K562 (cell line): ENCODE data around the gene PTK6. TPM values are rescaled to one million over a fixed set of nuclear protein-coding genes. Genes with fewer than 3 reads are reported as not detected.
A peak's percentile ranks its signal among the peaks of the same experiment; 100 is the strongest.

ENCODE experiments used
- LEF1 ChIP-seq: fragments of 450-650 bp; IDR thresholded peaks from 2 replicates; pipeline ENCODE4 v1.6.1; 2016; ENCODE audit warnings: mild to moderate bottlenecking
- TCF7 ChIP-seq: sonication (generic); IDR thresholded peaks from 2 replicates; pipeline ENCODE4 v1.6.1; 2016; ENCODE audit warnings: antibody characterized with exemption, borderline replicate concordance
- TCFL5 ChIP-seq: fragments of 250-450 bp; sonication (Bioruptor Pico); conservative IDR thresholded peaks from 2 replicates; pipeline ENCODE4 v1.6.1; 2021; ENCODE audit warnings: mild to moderate bottlenecking, moderate library complexity, matching md5 sums
- ZBTB17 ChIP-seq: fragments of 450-650 bp; formaldehyde crosslinking; IDR thresholded peaks from 2 replicates; pipeline ENCODE4 v1.4.0; 2020; ENCODE audit warnings: mild to moderate bottlenecking
- ZNF668 ChIP-seq: fragments of 250-450 bp; sonication (Bioruptor Pico); IDR thresholded peaks from 2 replicates; pipeline ENCODE4 v1.8.0; 2022; ENCODE audit warnings: mild to moderate bottlenecking, inconsistent platforms
- polyA plus RNA-seq, 8 experiments: library from polyadenylated mRNA; depleted of rRNA in 4 of 8; stranded (reverse) in 5 of 8; unstranded in 3 of 8; fragments of >200 nt; fragmentation: Nextera tagmentation in 2 of 8; fragmentation: Illumina TruSeq in 1 of 8; extraction: Ambion mirVana in 2 of 8; extraction: Trizol in 1 of 8; gene quantifications; 2 replicates each; pipeline versions ENCODE4 v1.2.1 to v1.2.3, GENCODE V29; 2011 to 2014; ENCODE audit warnings: inconsistent platforms in 1 of 8, missing spikeins in 1 of 8
- total RNA-seq, 7 experiments: library from RNA; depleted of rRNA in 6 of 7; stranded (reverse); fragments of >200 nt in 6 of 7; fragmentation: Illumina TruSeq in 2 of 7; extraction: Trizol in 2 of 7; gene quantifications; 2 replicates each; pipeline versions ENCODE4 v1.2.1 to v1.2.3, GENCODE V29; 2011 to 2021; ENCODE audit warnings: low replicate concordance in 1 of 7
- TF ChIP-seq, protein P1 (sequence below): fragments of 200-800 bp; sonication (Bioruptor generic); IDR thresholded peaks from 2 replicates; pipeline ENCODE4 v1.6.1; 2017; ENCODE audit warnings: missing genetic modification characterization, missing compliant biosample characterization
- TF ChIP-seq, protein P2 (sequence below): sonication (generic); formaldehyde crosslinking; IDR thresholded peaks from 2 replicates; pipeline ENCODE4 v1.8.1; 2023; ENCODE audit warnings: mild to moderate bottlenecking, missing genetic modification reagents, moderate library complexity
- TF ChIP-seq, protein P3 (sequence below): sonication (generic); formaldehyde crosslinking; IDR thresholded peaks from 2 replicates; pipeline ENCODE4 v1.8.0; 2022; ENCODE audit warnings: mild to moderate bottlenecking, low read depth, missing genetic modification reagents
- TF ChIP-seq, protein P4 (sequence below): sonication (generic); formaldehyde crosslinking; IDR thresholded peaks from 2 replicates; pipeline ENCODE4 v1.8.1; 2022; ENCODE audit warnings: missing genetic modification reagents
- TF ChIP-seq, protein P5 (sequence below), 2 experiments: fragments of 450-650 bp in 1 of 2; sonication (generic) in 1 of 2; formaldehyde crosslinking in 1 of 2; IDR thresholded peaks in 1 of 2; conservative IDR thresholded peaks in 1 of 2; 2 replicates each; pipeline versions ENCODE4 v1.6.1 to v1.8.1; 2016 to 2023; ENCODE audit warnings: mild to moderate bottlenecking in 2 of 2, moderate library complexity in 2 of 2, inconsistent platforms in 1 of 2, missing genetic modification reagents in 1 of 2
- TF ChIP-seq, protein P6 (sequence below), 2 experiments: fragments of 450-650 bp in 1 of 2; sonication (generic) in 1 of 2; formaldehyde crosslinking in 1 of 2; IDR thresholded peaks; 2 replicates each; pipeline versions ENCODE4 v1.7.1 to v1.9.0; 2016 to 2022; ENCODE audit warnings: inconsistent platforms in 1 of 2, mild to moderate bottlenecking in 1 of 2, missing genetic modification reagents in 1 of 2

PTK6 gene
- total and polyA plus RNA-seq, 9 of the 15 experiments (the other 6 are each of a cell fraction or from before 2014, with no cell fraction given): 0.07 TPM; not detected in 8

DNA sequence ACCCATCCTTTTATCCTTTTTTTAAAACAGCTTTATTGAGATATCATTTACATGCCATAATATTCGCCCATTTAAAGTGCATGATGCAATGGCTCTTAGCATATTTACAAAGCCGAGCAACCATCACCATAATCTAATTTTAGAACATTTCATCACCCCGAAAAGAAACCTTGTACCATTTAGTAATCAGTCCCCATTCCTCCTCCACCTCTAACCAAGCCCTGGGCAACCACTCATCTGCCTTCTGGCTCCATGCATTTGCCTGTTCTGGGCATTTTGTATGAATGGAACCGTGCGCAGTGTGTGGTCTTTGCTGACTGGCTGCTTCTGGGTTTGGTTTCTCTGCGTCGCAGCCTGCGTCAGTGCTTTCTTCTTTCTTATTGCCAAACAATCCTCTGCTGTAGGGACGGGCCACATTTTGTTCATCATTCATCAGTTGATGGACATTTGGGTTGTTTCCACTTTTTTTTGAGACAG, 28.1 kb downstream of the PTK6 start (continued):
- TF ChIP-seq, protein P1, sequence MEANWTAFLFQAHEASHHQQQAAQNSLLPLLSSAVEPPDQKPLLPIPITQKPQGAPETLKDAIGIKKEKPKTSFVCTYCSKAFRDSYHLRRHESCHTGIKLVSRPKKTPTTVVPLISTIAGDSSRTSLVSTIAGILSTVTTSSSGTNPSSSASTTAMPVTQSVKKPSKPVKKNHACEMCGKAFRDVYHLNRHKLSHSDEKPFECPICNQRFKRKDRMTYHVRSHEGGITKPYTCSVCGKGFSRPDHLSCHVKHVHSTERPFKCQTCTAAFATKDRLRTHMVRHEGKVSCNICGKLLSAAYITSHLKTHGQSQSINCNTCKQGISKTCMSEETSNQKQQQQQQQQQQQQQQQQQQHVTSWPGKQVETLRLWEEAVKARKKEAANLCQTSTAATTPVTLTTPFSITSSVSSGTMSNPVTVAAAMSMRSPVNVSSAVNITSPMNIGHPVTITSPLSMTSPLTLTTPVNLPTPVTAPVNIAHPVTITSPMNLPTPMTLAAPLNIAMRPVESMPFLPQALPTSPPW: no peak
- no peak for TF ChIP-seq ZBTB17 (CRISPR knock-in tag)
- TF ChIP-seq TCF7: no peak
- TF ChIP-seq, protein P2, sequence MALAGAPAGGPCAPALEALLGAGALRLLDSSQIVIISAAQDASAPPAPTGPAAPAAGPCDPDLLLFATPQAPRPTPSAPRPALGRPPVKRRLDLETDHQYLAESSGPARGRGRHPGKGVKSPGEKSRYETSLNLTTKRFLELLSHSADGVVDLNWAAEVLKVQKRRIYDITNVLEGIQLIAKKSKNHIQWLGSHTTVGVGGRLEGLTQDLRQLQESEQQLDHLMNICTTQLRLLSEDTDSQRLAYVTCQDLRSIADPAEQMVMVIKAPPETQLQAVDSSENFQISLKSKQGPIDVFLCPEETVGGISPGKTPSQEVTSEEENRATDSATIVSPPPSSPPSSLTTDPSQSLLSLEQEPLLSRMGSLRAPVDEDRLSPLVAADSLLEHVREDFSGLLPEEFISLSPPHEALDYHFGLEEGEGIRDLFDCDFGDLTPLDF (CRISPR knock-in tag): no peak
- TF ChIP-seq, protein P3, sequence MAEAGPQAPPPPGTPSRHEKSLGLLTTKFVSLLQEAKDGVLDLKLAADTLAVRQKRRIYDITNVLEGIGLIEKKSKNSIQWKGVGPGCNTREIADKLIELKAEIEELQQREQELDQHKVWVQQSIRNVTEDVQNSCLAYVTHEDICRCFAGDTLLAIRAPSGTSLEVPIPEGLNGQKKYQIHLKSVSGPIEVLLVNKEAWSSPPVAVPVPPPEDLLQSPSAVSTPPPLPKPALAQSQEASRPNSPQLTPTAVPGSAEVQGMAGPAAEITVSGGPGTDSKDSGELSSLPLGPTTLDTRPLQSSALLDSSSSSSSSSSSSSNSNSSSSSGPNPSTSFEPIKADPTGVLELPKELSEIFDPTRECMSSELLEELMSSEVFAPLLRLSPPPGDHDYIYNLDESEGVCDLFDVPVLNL (CRISPR knock-in tag): no peak
- TF ChIP-seq, protein P4, sequence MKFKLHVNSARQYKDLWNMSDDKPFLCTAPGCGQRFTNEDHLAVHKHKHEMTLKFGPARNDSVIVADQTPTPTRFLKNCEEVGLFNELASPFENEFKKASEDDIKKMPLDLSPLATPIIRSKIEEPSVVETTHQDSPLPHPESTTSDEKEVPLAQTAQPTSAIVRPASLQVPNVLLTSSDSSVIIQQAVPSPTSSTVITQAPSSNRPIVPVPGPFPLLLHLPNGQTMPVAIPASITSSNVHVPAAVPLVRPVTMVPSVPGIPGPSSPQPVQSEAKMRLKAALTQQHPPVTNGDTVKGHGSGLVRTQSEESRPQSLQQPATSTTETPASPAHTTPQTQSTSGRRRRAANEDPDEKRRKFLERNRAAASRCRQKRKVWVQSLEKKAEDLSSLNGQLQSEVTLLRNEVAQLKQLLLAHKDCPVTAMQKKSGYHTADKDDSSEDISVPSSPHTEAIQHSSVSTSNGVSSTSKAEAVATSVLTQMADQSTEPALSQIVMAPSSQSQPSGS (CRISPR knock-in tag): no peak
- TF ChIP-seq, protein P5, sequence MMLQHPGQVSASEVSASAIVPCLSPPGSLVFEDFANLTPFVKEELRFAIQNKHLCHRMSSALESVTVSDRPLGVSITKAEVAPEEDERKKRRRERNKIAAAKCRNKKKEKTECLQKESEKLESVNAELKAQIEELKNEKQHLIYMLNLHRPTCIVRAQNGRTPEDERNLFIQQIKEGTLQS (IDR thresholded peaks at IDR 0.05): peak; percentile 84
- TF ChIP-seq, protein P5 (CRISPR knock-in tag; conservative IDR thresholded peaks at IDR 0.05): no peak
- TF ChIP-seq, protein P6, sequence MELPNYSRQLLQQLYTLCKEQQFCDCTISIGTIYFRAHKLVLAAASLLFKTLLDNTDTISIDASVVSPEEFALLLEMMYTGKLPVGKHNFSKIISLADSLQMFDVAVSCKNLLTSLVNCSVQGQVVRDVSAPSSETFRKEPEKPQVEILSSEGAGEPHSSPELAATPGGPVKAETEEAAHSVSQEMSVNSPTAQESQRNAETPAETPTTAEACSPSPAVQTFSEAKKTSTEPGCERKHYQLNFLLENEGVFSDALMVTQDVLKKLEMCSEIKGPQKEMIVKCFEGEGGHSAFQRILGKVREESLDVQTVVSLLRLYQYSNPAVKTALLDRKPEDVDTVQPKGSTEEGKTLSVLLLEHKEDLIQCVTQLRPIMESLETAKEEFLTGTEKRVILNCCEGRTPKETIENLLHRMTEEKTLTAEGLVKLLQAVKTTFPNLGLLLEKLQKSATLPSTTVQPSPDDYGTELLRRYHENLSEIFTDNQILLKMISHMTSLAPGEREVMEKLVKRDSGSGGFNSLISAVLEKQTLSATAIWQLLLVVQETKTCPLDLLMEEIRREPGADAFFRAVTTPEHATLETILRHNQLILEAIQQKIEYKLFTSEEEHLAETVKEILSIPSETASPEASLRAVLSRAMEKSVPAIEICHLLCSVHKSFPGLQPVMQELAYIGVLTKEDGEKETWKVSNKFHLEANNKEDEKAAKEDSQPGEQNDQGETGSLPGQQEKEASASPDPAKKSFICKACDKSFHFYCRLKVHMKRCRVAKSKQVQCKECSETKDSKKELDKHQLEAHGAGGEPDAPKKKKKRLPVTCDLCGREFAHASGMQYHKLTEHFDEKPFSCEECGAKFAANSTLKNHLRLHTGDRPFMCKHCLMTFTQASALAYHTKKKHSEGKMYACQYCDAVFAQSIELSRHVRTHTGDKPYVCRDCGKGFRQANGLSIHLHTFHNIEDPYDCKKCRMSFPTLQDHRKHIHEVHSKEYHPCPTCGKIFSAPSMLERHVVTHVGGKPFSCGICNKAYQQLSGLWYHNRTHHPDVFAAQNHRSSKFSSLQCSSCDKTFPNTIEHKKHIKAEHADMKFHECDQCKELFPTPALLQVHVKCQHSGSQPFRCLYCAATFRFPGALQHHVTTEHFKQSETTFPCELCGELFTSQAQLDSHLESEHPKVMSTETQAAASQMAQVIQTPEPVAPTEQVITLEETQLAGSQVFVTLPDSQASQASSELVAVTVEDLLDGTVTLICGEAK (IDR thresholded peaks at IDR 0.05): peak; percentile 40; the same call in 1 of the 2 replicates
- TF ChIP-seq, protein P6 (CRISPR knock-in tag; IDR thresholded peaks at IDR 0.05): no peak
- no peak for TF ChIP-seq LEF1
- TF ChIP-seq TCFL5: no peak
- no peak for TF ChIP-seq ZNF668 (CRISPR knock-in tag)
